GM21786 (cell line): Measurements from ENCODE around the gene PDF.

Source experiments
- ATAC-seq: cut with Tn5 transposase; IDR thresholded peaks from one replicate; pipeline ENCODE4 v1.9.1; 2021; ENCODE audit not compliant: unreplicated experiment

PDF gene

DNA sequence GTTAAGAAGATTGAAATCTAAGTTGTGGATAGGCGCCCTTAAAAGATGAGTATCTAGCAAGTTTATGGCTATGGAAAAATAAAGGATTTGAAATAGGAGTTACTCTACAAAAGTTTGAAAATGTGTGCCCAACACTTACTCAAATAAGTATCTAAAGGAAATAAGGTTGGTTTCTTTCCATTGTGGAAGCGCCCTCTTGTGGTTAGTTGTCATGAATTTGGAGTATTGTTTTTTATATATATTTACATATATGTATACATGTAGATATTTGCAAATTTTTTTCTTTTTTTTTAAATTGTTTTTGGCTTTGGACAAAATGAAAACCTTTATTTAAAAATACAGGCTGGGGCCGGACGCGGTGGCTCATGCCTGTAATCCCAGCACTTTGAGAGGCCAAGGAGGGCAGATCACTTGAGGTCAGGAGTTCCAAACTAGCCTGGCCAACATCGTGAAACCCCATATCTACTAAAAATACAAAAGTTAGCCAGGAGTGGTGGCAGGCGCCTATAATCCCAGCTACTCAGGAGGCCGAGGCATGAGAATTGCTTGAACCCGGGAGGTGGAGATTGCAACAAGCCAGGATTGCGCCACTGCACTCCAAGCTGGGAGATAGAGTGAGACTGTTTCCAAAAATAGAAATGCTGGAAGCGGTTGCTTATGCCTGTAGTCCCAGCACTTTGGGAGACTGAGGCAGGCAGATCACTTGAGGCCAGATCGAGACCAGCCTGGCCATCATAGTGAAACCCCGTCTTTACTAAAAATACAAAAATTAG, 43.3 kb downstream of the PDF start:
- ATAC-seq = no peak

DNA sequence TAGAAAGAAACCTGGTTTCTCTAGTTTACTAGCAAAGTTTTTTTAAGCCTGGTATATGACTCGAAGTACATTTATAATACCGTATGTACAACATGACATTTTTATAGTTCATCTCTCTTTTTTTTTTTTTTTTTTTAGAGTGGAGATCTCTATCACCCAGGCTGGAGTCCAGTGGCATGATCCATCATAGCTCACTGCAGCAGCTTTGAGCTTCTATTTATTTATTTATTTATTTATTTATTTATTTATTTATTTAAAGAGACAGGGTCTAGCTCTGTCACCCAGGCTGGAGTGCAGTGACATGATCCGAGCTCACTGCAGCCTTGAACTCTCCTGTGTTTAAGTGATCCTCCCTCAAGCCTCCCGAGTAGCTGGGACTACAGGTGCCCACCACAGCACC, 45.1 kb downstream of the PDF start:
- ATAC-seq = no peak

DNA sequence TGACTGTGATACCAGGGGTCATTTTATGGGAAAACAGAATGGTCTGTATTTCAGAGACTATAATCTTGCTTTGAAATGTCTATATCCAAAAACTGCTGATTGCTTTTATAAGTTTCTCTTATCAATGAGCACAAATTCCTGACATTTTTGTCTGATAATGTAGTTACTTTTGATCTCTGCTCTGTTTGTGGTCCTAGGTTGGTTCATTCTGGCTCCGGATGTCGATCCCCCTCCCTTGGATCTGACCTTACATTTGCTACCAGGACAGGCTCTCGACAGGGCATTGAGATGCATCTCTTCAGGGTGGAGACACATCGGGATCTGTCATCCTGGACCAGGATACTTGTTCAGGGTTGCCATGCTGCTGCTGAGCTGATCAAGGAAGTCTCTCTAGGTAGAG, 46.5 kb downstream of the PDF start:
- ATAC-seq = no peak

DNA sequence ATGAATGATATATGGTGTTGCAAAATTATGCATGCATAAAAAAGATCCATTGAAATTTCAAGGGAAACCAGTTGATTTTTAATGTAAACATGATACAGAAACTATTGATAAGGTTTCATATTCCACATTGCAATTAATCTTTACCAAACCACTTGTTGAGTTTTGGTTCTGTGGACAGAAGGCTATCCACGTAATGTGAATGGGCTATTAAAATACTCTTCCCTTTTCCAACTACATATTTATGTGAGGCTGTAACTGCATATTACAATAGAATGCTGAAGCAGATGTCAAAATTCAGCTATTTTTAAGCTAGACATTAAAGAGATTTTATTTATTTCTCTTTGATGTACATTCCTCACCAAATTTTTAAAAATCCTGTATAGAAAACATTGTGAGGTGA, 53.0 kb downstream of the PDF start:
- no peak for ATAC-seq
